GM12878 (cell line): Measurements from ENCODE around the gene COL4A2. TPM values are rescaled to one million over a fixed set of nuclear protein-coding genes. Genes with fewer than 3 reads are reported as not detected.

ENCODE experiments used
- ATF7 ChIP-seq: fragments of 450-650 bp; IDR thresholded peaks from 2 replicates; pipeline ENCODE4 v1.6.1; 2016; ENCODE audit warnings: low read depth, mild to moderate bottlenecking
- BCL3 ChIP-seq: IDR thresholded peaks from 2 replicates; pipeline ENCODE4 v1.6.1; 2011; ENCODE audit warnings: borderline replicate concordance, low read depth, mild to moderate bottlenecking, moderate library complexity, low read length; ENCODE audit not compliant: insufficient read depth, poor library complexity, severe bottlenecking
- CBX3 ChIP-seq: fragments of 200-600 bp; sonication (generic); IDR thresholded peaks from 2 replicates; pipeline ENCODE4 v1.6.1; 2016; ENCODE audit warnings: low read depth, borderline replicate concordance
- CHD1 ChIP-seq: IDR thresholded peaks from 2 replicates; pipeline ENCODE4 v1.6.1; 2012; ENCODE audit warnings: low read depth, low read length, improper control_type of control experiment
- ETV6 ChIP-seq, 2 experiments: fragments of 450-650 bp in 1 of 2; IDR thresholded peaks in 1 of 2; conservative IDR thresholded peaks in 1 of 2; 2 replicates each; pipeline ENCODE4 v1.6.1; 2014; ENCODE audit warnings: antibody characterized with exemption in 1 of 2, borderline replicate concordance in 1 of 2, low read depth in 1 of 2, mild to moderate bottlenecking in 1 of 2, moderate library complexity in 1 of 2
- LARP7 ChIP-seq: fragments of 450-650 bp; IDR thresholded peaks from 2 replicates; pipeline ENCODE4 v1.6.1; 2017; ENCODE audit warnings: mild to moderate bottlenecking
- MLLT1 ChIP-seq: fragments of 450-650 bp; IDR thresholded peaks from 2 replicates; pipeline ENCODE4 v1.6.1; 2016; ENCODE audit warnings: mild to moderate bottlenecking
- NR2C2 ChIP-seq: IDR thresholded peaks from 2 replicates; pipeline ENCODE4 v1.6.1; 2011; ENCODE audit warnings: borderline replicate concordance, low read depth; ENCODE audit not compliant: control insufficient read depth, insufficient read length
- NR2F1 ChIP-seq: fragments of 450-650 bp; conservative IDR thresholded peaks from 2 replicates; pipeline ENCODE4 v1.6.1; 2017; ENCODE audit warnings: mild to moderate bottlenecking
- PBX3 ChIP-seq: IDR thresholded peaks from 2 replicates; pipeline ENCODE4 v1.6.1; 2011; ENCODE audit warnings: mild to moderate bottlenecking, low read depth, low read length, moderate library complexity; ENCODE audit not compliant: insufficient replicate concordance
- RCOR1 ChIP-seq: conservative IDR thresholded peaks from 2 replicates; pipeline ENCODE4 v1.6.1; 2012; ENCODE audit warnings: low read depth, low read length, improper control_type of control experiment
- RUNX3 ChIP-seq: IDR thresholded peaks from 2 replicates; pipeline ENCODE4 v1.6.1; 2012; ENCODE audit warnings: low read length, inconsistent platforms
- SIX5 ChIP-seq: IDR thresholded peaks from 2 replicates; pipeline ENCODE4 v1.6.1; 2011; ENCODE audit warnings: mild to moderate bottlenecking, low read depth, low read length, moderate library complexity; ENCODE audit not compliant: severe bottlenecking
- SRF ChIP-seq, 2 experiments: IDR thresholded peaks; 2 replicates each; pipeline ENCODE4 v1.6.1; 2011; ENCODE audit warnings: low read depth in 2 of 2, low read length in 2 of 2, mild to moderate bottlenecking in 1 of 2, moderate library complexity in 1 of 2
- TARDBP ChIP-seq: IDR thresholded peaks from 2 replicates; pipeline ENCODE4 v1.6.1; 2016; ENCODE audit warnings: borderline replicate concordance
- TBL1XR1 ChIP-seq: IDR thresholded peaks from 2 replicates; pipeline ENCODE4 v1.6.1; 2012; ENCODE audit warnings: low read depth, low read length, improper control_type of control experiment
- TCF12 ChIP-seq: IDR thresholded peaks from 2 replicates; pipeline ENCODE4 v1.6.1; 2011; ENCODE audit warnings: low read depth, mild to moderate bottlenecking, low read length
- TCF3 ChIP-seq: IDR thresholded peaks from 2 replicates; pipeline ENCODE4 v1.6.1; 2012; ENCODE audit warnings: low read depth, mild to moderate bottlenecking, low read length, borderline replicate concordance; ENCODE audit not compliant: insufficient read depth
- ZNF384 ChIP-seq: IDR thresholded peaks from 2 replicates; pipeline ENCODE4 v1.6.1; 2012; ENCODE audit warnings: low read depth, mild to moderate bottlenecking, low read length, improper control_type of control experiment, borderline replicate concordance
- ZNF687 ChIP-seq: fragments of 450-650 bp; IDR thresholded peaks from 2 replicates; pipeline ENCODE4 v1.6.1; 2017; ENCODE audit warnings: mild to moderate bottlenecking, moderate library complexity
- ZZZ3 ChIP-seq: IDR thresholded peaks from 2 replicates; pipeline ENCODE4 v1.6.1; 2011; ENCODE audit warnings: low read depth; ENCODE audit not compliant: control insufficient read depth, insufficient read length
- polyA plus RNA-seq, 11 experiments: library from polyadenylated mRNA; depleted of rRNA in 4 of 11; unstranded in 6 of 11; stranded (reverse) in 5 of 11; fragments of >200 nt; fragmentation: Nextera tagmentation in 4 of 11; fragmentation: Illumina TruSeq in 1 of 11; extraction: Ambion mirVana in 4 of 11; extraction: Trizol in 1 of 11; gene quantifications; 1 replicate in 1 of 11; 2 replicates in 10 of 11; pipeline versions ENCODE4 v1.2.1 to v1.2.3, GENCODE V29; 2011 to 2016; ENCODE audit warnings: inconsistent platforms in 2 of 11, missing spikeins in 2 of 11, low read depth in 1 of 11
- total RNA-seq, 4 experiments: library from RNA; depleted of rRNA in 3 of 4; stranded (reverse); fragments of >200 nt in 3 of 4; fragmentation: Illumina TruSeq in 1 of 4; extraction: Trizol in 1 of 4; gene quantifications; 2 replicates each; pipeline versions ENCODE4 v1.2.1 to v1.2.3, GENCODE V29; 2013 to 2021

The COL4A2 gene
- total and polyA plus RNA-seq, 10 of the 15 experiments (the other 5 are each of a cell fraction or from before 2014, with no cell fraction given), result 0.16 to 1.6 (median 0.62) TPM; not detected in 3

- TF ChIP-seq ZNF687, result peak; percentile 42; the same call in 1 of the 2 replicates
- no peak for TF ChIP-seq TARDBP
- TF ChIP-seq TCF3, result peak; percentile 91
- peak; percentile 38; the same call in 1 of the 2 replicates for TF ChIP-seq LARP7
- TF ChIP-seq ETV6 (conservative IDR thresholded peaks at IDR 0.05 in 1 of 2, IDR thresholded peaks at IDR 0.05 in 1 of 2; ENCODE audit: borderline replicate concordance in 1 of 2, low read depth in 1 of 2), result no peak
- TF ChIP-seq RCOR1, result no peak
- no peak for TF ChIP-seq BCL3
- TF ChIP-seq ZZZ3, result no peak
- no peak for TF ChIP-seq TBL1XR1
- TF ChIP-seq RUNX3, result peak; percentile 93
- TF ChIP-seq ZNF384, result no peak
- 0 out of 2 replicates have a peak, but pooled peaks have one; percentile 22 for TF ChIP-seq ATF7
- no peak for TF ChIP-seq CBX3
- no peak for TF ChIP-seq PBX3
- no peak for TF ChIP-seq SRF (IDR thresholded peaks at IDR 0.05; ENCODE audit: low read depth in 2 of 2, low read length in 2 of 2)
- no peak for TF ChIP-seq MLLT1
- TF ChIP-seq TCF12, result peak; percentile 92
- TF ChIP-seq NR2F1, result 0 out of 2 replicates have a peak, but pooled peaks have one; percentile 22
- no peak for TF ChIP-seq SIX5
- TF ChIP-seq NR2C2, result no peak
- TF ChIP-seq CHD1, result no peak
Observed at GRCh38 chr13:110525328-110526319, 218.5 kb downstream of the COL4A2 start (continued).
